ENCODE results near the gene SFXN5.

The SFXN5 gene

DNA sequence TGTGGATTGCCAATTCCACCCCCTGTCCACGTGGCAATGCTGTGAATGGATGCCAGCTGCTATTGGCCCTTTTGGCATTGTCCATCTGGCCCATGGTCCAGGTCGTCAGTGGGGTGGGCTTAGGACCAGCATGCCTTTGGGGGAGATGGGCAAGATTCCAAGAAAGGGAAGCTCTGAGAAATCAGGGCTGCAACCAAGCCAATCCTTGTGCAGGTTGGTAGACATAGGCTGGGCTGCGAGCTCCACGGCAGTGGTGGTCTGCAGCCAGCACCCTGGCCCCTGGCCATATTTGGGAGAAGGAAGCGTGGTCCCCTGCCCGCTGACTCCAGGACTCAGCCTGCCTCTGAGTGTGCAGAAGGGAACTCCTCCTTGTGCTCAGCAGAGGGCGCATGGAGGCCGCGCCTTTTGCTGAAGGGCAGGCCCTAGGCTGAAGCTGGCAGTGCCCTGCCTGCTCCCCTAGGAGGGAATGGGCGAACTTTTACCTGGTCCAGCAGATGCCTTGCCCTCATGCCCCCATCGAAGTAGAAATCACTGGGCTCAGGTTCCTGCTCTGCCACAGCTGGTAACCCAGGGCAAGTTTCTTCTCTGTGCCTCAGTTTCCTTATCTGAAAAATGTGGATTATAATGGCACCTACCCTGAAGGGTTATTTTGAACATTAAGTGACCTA is 178.9 kb downstream of the SFXN5 start:
- peak; percentile 60 for DNase-seq
